ENCODE measurements around the gene SDK1.
A peak's percentile ranks its signal among the peaks of the same experiment; 100 is the strongest.

Gene SDK1, protein sequence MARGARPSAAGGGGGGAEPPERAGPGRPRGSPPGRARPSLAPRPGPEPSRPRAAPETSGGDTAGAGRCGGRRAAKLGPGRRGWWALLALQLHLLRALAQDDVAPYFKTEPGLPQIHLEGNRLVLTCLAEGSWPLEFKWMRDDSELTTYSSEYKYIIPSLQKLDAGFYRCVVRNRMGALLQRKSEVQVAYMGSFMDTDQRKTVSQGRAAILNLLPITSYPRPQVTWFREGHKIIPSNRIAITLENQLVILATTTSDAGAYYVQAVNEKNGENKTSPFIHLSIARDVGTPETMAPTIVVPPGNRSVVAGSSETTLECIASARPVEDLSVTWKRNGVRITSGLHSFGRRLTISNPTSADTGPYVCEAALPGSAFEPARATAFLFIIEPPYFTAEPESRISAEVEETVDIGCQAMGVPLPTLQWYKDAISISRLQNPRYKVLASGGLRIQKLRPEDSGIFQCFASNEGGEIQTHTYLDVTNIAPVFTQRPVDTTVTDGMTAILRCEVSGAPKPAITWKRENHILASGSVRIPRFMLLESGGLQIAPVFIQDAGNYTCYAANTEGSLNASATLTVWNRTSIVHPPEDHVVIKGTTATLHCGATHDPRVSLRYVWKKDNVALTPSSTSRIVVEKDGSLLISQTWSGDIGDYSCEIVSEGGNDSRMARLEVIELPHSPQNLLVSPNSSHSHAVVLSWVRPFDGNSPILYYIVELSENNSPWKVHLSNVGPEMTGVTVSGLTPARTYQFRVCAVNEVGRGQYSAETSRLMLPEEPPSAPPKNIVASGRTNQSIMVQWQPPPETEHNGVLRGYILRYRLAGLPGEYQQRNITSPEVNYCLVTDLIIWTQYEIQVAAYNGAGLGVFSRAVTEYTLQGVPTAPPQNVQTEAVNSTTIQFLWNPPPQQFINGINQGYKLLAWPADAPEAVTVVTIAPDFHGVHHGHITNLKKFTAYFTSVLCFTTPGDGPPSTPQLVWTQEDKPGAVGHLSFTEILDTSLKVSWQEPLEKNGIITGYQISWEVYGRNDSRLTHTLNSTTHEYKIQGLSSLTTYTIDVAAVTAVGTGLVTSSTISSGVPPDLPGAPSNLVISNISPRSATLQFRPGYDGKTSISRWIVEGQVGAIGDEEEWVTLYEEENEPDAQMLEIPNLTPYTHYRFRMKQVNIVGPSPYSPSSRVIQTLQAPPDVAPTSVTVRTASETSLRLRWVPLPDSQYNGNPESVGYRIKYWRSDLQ (N-terminal part only)

DNA sequence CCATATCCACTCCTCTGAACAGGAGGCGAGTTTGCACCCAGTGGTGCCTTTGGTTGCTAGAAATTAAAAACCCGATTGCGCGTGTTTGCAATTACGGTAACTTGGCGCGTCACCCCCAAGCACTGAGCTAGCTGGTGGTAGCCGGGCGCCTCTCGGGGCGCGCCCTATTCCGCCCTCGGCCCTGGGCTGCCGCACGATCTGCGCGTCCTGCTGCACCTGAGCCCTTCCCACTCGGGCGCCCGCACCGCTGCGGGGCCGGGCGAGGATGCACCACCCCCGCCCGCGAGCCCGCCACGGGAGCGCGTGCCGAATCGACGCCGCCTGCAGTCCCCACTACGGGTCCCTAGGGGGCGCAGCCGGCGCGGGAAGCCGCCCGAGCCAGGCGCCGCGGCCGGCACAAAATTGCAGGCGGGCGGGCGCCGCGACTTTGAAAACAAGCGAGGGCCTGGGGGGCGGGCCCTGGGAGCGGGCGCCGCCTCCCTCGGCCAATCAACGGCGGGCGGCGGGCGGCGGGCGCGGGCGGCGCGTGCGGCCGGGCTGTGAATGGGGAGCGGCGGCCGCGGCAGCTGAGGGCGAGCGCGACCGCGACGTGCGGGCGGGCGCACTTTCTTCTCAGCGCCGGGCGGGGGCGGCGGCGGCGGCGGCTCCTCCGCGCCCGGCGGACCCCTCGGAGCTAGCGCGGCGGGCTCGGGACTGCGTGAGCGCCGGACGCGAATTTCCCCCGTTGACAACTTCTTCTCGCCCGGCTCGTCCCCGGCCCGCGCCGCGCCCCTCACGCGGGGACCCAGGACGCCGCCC lies at the start of gene SDK1:
Gene SDK1, plus strand, starts transcription at position 602 of the 798 bp plus-strand sequence. CDS start 335 bp downstream, outside the sequence.
- DNase-seq, result peak; percentile 91 to 92

DNA sequence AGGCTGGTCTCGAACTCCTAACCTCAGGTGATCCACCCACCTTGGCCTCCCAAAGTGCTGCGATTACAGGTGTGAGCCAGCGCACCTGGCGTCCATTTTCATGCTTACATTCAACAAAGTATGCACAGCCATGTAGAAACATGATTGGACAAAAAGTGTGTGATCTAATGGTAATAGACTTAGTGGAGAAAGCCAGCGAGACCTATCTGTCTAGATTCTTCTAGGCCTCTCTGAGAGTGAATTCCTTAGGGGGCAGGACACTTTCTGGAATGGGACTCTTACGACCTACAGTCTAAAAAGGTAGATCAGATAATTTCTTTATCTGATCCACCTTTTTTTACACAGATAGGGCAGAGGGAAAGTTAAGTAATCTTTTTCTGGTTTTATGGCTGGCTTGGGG lies 46.3 kb upstream of the SDK1 start:
- DNase-seq, result no peak

DNA sequence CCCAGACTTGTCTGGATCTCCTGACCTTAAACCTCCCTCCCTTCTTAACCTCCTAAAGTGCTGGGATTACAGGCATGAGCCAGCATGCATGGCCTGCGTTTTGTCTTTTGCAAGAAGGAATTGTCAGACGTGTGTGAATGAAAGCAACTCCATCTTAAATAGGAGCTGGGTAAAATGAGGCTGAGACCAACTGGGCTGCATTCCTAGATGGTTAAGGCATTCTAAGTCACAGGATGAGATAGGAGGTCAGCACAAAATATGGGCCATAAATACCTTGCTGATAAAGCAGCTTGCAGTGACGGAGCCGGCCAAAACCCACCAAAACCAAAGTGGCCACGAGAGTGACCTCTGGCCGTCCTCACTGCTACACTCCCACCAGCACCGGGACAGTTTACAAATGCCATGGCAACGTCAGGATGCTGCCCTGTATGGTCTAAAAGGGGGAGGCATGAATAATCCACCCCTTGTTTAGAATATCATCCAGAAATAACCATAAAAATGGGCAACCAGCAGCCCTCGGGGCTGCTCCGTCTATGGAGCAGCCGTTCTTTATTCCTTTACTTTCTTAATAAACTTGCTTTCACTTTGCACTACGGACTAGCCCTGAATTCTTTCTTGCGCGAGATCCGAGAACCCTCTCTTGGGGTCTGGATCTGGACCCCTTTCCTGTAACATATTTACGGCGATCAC lies 41.2 kb upstream of the SDK1 start:
- no peak for DNase-seq

DNA sequence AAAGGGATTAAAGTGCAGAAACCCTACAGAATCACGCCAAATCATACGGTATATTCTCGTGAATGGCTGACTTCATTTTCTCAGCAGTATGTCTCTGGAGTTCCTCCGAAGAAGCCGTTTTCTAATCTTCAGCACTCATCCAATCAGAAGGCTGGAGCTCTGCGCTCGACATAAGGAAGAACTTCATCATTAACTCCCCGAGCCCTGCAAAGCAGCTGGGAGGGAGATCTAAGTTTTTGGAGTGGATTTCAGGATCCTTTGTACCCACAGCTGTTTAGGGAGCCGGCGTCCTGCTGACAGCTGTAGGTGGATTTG lies 40.7 kb upstream of the SDK1 start:
- no peak for DNase-seq

DNA sequence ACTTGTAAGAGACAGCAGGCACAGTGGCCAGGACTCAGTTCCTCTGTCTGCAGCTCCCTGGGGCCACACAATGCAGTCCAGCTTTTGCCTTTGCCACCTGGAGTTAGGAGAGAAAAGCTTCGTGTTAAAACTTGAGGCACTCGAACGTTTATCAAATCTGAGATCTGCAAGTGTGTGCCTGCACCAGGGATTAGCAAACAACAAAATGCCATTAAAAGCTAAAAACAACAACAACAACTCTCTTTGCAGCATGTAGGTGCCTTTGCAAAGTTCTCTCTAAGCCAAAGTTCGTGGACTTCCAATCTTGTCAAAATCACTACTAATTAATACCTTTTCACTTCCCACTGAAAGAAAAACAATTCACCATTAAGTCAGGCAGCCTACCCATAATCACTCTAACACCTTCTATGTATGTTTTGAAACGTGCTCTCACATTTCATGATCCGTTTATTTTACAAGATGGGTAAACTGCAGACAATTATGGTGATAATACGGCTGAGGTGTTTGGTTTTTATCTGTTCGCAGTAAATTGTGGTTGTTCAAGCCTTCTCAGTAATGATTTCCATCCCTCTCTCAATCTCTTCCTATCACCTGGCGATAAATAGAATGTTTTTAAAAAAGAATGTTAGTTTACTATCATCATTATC lies 36.2 kb upstream of the SDK1 start:
- DNase-seq, result no peak

DNA sequence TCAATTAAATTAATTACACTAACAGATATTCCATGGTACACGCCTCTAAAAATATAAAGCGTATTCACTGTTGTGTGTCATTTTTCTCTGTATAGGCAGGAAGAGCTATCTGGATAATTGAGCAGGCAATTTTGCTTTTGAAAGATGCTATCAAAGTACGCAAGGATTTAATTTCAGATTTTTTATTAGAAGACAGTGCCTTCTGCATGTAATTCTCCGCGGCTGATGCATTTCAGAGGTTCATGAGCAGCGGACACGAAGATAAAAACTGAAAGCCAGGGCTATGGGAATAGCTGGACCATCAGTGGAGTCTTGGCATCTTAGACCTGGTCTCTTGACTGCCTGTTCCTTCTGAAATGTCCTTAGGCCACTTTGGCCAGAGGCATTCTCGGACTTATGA lies 35.7 kb upstream of the SDK1 start:
- no peak for DNase-seq

DNA sequence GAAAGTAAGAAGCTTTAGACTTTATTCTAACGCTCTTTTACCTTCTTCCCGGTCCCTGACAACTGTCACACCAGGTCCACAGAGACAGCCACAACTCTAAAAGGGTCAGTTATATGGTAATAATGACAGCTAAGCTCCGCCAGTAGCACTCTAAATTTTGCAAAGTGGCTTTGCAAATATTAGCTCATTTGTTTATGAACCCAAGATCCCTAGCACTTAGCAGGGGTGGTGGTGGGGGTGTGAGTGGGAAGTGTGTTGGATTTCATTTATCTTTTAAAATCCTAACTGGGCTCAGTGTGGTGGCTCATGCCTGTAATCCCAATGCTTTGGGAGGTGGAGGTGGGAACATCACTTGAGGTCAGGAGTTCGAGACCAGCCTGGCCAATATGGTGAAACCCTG lies 34.8 kb upstream of the SDK1 start:
- DNase-seq, result no peak

DNA sequence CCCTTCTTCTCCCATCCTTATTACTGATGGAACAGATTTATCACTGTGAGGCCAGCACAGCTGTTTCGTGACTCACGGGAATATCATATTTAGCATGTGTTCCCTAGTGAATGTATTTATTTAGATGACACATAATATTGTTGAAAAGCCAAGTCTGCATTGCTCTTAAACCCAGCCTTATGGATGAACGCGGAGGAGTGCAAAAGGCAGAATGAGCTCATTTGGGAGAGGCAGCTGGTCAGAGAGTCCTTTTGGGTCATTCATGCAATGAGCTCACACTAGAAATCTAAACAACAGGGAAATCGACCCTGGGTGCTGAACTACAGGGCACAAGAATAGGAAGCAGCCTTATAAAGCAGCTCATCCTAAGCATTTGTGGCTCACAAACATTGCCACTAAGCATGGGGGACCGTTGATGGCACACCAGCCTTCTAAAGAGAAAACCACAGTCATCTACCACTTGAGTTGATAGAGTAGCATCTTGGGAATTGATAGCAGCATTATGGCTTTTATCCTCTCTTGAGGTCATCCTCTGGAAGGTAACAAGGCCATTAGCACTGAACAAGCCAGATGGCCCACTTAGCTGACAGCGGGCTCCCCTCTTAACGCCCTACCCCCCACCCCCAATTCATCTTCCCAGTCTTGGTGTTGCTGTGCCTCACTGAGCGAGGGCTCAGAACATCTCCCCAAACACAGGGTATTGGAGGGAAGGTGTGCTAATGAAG lies 32.9 kb upstream of the SDK1 start:
- no peak for DNase-seq

DNA sequence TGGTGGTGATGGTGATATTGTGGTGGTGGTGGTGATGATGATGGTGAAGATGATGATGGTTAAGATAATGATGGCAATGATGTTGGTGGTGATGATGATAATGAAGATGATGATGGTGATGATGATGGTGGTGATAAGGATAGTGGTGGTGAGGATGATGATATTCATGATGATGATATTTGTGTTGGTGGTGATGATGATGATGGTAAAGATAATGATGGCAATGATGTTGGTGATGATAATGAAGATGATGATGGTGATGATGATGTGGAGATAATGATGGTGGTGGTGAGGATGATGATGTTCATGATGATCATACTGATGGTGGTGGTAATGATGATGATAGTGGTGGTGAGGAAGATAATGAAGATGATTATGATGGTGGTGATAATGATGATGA lies 30.7 kb upstream of the SDK1 start:
- no peak for DNase-seq

DNA sequence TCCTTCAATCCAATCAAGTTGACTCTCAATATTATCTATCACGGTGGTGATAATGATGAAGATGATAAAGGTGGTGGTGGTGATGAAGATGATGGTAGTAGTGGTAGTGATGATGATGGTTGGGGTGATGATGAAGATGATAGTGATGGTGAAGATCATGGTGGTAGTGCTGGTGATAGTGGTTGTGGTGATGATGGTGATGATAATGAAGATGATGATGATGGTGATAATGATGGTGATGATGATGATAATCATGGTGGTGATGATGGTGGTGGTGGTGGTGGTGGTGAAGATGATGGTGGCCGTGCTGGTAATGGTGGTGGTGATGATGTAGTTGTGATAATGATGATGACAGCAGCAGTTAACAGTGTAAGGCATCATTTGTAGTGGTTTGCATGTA lies 29.8 kb upstream of the SDK1 start:
- DNase-seq, result no peak

DNA sequence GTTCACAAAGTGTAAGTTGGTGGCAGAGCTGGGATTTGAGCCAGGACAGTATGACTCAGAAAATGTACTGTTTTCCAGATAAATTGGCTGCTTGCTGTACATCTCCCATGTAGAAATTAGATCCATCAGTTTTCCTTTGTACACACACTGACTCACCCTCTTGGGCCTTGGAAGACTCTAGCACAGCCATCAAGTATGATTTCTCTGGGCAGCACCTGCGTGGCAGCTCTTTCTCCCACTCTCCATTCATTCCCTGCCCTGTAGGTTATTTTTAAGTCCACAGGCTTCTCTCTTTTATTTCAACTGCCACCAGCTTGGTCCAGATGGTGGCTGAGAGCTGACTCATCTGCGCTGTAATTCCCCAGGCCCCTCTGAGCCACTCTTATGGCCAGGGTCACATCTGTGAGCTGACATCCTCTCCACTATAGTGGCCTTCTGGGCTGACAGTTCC lies 28.3 kb upstream of the SDK1 start:
- no peak for DNase-seq

DNA sequence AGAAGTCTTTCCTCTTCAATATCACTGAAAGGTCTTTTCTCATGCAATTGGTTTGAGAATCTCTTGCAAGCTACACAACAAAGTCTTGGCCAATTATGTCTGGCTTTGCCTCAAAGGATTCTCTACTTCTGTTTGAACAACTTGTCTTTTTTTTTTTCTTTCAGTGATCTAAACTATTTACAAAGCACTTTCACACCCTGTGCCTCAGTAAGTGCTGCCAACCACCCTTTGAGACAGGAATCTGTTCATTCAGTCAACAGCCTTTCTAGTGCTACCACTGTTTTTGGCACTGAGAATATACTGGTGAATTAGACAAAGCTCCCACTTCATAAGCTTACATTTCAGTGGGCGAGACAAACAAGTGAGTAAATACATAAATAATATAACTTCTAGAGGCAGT lies 26.9 kb upstream of the SDK1 start:
- DNase-seq, result no peak

DNA sequence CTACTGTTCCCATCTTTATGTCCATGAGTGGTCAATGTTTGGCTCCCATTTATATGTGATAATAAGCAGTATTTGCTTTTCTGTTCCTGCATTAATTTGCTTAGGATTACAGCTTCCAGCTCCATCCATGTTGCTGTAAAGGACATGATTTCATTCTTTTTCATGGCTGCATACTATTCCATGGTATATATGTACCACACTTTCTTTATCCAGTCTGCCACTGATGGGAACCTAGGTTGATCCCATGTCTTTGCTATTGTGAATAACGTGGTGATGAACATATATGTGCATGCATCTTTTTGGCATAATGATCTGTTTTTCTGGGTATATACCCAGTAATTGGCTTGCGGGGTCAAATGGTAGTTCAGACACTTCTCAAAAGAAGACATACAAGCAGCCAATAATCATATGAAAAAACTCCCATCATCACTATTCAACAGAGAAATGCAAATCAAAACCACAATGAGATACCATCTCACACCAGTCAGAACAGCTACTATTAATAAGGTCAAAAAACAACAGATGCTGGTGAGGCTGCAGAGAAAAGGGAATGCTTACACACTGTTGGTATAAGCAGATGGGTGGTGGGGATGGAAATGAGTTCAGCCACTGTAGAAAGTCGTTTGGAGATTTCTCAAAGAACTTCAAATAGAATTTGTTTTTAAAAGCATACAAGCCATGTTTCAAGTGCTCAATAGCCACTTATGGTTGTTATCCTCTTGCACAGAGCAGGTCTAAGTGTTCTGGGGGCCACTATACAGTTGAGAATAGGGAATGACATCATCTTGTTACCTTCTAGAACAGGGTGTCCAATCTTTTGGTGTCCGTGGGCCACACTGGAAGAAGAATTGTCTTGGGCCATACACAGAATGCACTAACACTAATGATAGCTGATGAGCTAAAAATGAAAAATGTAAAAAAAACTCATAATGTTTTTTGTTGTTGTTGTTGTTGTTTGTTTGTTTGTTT lies 23.2 kb upstream of the SDK1 start:
- DNase-seq, result no peak

DNA sequence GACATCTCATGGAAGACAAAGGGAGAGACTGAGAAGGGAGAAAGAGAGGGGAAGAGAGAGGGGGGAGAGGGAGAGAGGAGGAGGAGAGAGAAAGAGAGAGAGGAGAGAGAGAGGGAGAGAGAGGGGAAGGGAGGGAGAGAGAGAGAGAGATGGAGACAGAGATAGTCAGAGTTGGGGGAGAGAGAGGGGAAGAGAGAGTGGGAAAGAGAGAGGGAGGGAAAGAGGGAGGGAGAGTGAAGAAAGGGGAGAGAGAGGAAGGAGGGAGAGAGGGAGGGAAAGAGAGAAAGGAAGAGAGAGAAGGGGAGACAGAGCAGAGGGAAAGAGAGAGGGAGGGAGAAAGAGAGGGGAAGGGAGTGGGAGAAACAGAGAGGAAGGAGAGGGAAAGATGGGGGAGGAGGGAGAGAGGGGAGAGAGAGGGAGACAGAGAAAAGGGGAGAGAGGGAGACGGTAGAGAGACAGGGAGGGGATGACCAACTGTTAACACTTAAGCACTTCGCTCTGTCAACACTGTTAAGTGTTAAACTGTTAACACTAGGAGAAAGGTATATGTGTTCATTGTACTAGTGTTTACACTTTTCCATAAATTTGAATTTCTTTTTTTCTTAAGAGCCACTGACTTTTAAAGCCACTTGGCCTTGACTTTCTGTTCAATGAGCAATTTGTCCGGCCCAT lies 21.8 kb upstream of the SDK1 start:
- DNase-seq, result no peak

DNA sequence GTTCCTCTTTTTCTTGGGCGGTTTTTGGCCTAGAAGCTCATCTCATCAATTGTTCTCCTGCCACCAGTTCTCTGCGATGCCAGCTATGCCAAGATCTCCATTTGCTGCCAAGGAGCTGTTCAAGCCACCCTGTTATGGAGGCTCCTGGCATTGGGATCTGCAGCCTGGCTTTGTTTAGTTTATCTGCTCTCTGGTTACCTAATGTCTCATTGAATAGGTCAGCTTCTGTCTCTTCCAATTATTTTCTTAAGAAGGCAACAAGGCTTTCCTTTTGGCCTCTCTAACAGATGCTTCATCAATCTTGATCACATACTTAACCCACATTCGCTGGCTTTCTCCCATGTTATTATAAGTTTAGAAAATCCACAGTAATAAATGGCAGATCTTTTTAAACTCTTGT lies 20.6 kb upstream of the SDK1 start:
- DNase-seq, result no peak

DNA sequence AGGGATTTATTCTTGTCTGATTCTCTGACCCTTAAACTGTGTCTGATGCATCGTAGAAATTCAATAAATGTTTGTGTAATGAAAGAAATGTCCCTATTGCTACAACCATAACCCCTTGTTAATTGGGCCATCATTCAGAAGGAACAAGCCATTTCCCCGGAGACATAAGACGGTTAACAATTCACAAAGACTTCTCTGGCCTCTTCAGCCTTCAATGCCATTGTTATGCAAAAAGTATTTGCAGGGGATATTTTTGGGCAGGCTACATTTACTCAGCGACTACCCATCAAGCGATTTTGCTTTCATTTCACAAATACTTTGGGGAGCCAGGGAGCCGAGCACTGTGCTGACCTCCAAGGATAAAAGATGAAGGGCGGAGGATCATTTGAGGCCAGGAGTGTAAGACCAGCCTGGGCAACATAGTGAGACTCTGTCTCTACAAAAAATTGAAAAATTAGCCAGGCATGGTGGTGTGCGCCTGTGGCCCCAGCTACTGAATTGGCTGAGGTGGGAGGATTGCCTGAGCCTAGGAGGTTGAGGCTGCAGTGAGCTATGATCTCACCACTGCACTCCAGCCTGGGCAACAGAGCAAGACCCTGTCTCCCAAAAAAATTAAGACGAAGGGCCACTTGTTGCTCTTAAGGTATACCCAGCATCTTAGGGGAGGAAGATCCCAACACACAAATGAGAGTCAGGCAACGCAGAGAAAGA lies 20.0 kb upstream of the SDK1 start:
- no peak for DNase-seq

DNA sequence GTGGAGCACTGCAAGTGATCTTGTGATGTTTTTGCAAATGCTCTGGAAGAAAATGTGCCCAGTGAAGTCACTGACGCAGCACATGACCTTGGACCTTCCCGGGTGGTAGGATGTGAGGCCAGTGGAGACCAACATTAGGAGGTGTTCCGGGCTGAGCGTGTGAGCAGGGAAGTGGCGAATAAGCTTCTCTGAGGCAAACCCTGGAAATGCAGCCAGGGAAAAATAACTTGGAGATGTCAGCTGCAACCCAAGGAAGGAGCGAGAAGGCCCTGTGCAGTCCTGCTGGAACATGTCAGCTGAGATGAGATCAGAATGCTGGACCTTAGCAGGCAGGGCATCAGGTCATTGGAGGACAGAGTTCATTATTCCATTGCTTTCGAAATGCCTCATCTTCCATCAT lies 18.6 kb upstream of the SDK1 start:
- no peak for DNase-seq

DNA sequence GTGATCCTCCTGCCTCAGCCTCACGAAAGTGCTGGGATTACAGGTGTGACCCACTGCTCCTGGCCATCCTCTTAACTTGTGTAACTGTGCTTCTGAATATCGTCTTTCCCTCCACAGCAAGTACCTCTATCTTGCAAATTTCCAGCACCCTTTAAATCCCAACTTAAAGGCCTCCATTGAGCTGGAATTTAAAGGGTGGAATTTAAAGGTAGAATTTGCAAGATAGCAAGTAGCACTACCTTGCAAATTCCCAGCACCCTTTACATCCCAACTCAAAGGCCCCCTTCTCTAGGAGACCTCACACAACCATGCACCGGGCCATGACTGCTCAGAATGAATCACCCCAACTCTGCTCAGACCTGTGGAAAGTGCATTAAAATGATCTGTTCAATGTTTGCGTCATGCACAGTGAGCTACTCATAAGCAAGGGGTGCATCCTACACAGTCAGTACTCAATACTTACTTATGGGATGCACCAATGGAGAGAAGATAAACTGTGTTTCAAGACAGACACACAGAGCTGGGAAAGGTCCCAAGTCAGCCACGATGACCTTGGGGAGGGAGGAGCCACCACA lies 17.8 kb upstream of the SDK1 start:
- DNase-seq, result no peak
